SU-DHL-6 (cell line): ENCODE measurements around the gene MYOT.

Experiments
- CTCF ChIP-seq: fragments of 200-600 bp; sonication (generic); IDR thresholded peaks from one replicate; pipeline ENCODE4 v1.5.1; 2017; ENCODE audit warnings: antibody characterized with exemption, mild to moderate bottlenecking, low read length, moderate library complexity; ENCODE audit not compliant: insufficient read depth, poor library complexity, severe bottlenecking
- EZH2phosphoT487 ChIP-seq: fragments of 200-600 bp; sonication (generic), shearing (Covaris generic); conservative IDR thresholded peaks from 2 replicates; pipeline ENCODE4 v1.6.1; 2018; ENCODE audit warnings: mild to moderate bottlenecking, antibody characterized with exemption, low read length, moderate library complexity, mixed read lengths

GRCh38 chr5:137825165-137825564 lies 42.5 kb upstream of the MYOT start:
- TF ChIP-seq CTCF = no peak
- TF ChIP-seq EZH2phosphoT487 = no peak
